Adrenal gland (tissue), 5 donors: ENCODE measurements around the gene ARMC6.

Experiments
- POLR2A ChIP-seq, 2 donors: fragments of 450-650 bp; IDR thresholded peaks; one replicate each; pipeline ENCODE4 v1.6.1; 2017; ENCODE audit warnings: antibody characterized with exemption in 2 of 2, mild to moderate bottlenecking in 2 of 2, moderate library complexity in 1 of 2
- TF ChIP-seq, protein P1 (sequence below), 6 experiments: fragments of 450-650 bp in 4 of 6; fragments of 200-600 bp in 2 of 6; sonication (generic) in 1 of 6; IDR thresholded peaks; 1 replicate in 5 of 6; 2 replicates in 1 of 6; pipeline versions ENCODE4 v1.5.1 to v1.8.0; 2016 to 2021; ENCODE audit warnings: antibody characterized with exemption in 6 of 6, mild to moderate bottlenecking in 2 of 6, moderate library complexity in 1 of 6
- donor health status: DM: no; HTN: no; CAD: no.

GRCh38 chr19:19043481-19043880, 10.1 kb downstream of the ARMC6 start:
- TF ChIP-seq, protein P1, sequence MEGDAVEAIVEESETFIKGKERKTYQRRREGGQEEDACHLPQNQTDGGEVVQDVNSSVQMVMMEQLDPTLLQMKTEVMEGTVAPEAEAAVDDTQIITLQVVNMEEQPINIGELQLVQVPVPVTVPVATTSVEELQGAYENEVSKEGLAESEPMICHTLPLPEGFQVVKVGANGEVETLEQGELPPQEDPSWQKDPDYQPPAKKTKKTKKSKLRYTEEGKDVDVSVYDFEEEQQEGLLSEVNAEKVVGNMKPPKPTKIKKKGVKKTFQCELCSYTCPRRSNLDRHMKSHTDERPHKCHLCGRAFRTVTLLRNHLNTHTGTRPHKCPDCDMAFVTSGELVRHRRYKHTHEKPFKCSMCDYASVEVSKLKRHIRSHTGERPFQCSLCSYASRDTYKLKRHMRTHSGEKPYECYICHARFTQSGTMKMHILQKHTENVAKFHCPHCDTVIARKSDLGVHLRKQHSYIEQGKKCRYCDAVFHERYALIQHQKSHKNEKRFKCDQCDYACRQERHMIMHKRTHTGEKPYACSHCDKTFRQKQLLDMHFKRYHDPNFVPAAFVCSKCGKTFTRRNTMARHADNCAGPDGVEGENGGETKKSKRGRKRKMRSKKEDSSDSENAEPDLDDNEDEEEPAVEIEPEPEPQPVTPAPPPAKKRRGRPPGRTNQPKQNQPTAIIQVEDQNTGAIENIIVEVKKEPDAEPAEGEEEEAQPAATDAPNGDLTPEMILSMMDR (IDR thresholded peaks at IDR 0.05) = no peak
- no peak for TF ChIP-seq POLR2A (IDR thresholded peaks at IDR 0.05)
